ENCODE results near the gene DPP10. TPM values are rescaled to one million over a fixed set of nuclear protein-coding genes. Genes with fewer than 3 reads are reported as not detected.

Gene DPP10
- total and polyA plus RNA-seq, 2 of the 13 experiments (the other 11 are each of a cell fraction or from before 2014, with no cell fraction given): 0.95 to 1.7 TPM

DNA sequence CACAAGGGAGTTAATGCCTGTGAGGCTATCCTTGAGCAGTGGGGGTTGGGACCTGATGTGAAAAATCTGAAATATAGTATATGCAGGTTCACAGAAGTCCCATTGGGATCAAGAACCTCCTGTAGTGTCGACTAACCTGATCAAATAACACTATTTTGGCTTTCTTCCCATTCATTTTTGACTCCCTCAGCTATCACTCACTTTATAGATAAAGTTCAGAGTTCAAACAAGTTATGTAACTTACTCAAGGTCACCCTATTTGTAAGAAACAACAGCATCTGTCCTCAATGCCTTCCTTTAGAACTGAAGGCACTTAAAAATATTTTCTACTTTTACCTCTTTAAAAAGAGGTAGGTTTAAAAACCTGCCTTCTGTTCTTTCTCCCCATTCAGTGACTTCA is 341.6 kb downstream of the DPP10 start:
- H3K27ac ChIP-seq (ENCODE audit: extremely low read length, insufficient read depth, low read length): no peak overlapping the region
- DNase-seq (ENCODE audit: low spot score) (no peak), ATAC-seq (no peak), FAIRE-seq (no peak)
- H3K9ac ChIP-seq (ENCODE audit: insufficient read depth, low read depth, low read length): no peak overlapping the region
- H3K27me3 ChIP-seq (ENCODE audit: control insufficient read depth in 1 of 2, insufficient read depth in 2 of 2, low read length in 2 of 2): no peaks in the 10 kb centered on the region
- no peaks in the 10 kb centered on the region for H3K4me1 ChIP-seq (ENCODE audit: insufficient read depth, low read length)
- H3K79me2 ChIP-seq (ENCODE audit: insufficient read depth, low read length): no peaks in the 10 kb centered on the region
- H3K36me3 ChIP-seq (replicated peaks in 1 of 2; ENCODE audit: control insufficient read depth in 1 of 2, insufficient read depth in 2 of 2, low read length in 2 of 2): no peaks in the 10 kb centered on the region
- CTCF ChIA-PET (ENCODE audit: low intra/inter-chr PET ratio, low total read pairs): no interaction called here
- POLR2A ChIA-PET: no interaction called here
- no peak overlapping the region for H3K4me3 ChIP-seq (replicated peaks in 1 of 3; ENCODE audit: insufficient read depth in 1 of 3, low read depth in 2 of 3, low read length in 3 of 3)
- no peaks in the 10 kb centered on the region for H4K20me1 ChIP-seq (ENCODE audit: insufficient read depth, low read length)
- no peak overlapping the region for H3K4me2 ChIP-seq (ENCODE audit: low read depth, low read length)
- intact Hi-C loops (cut with micrococcal nuclease; ENCODE audit: unreplicated experiment): no loop called here
- WGBS (ENCODE audit: low lambda C conversion rate): 0% methylated on average over 1 of the region's 1 CpG
- no peak overlapping the region for H2AFZ ChIP-seq (ENCODE audit: low read length)
- no TSS peak for BruUV-seq (replicated peaks)
- H3K9me3 ChIP-seq (ENCODE audit: low read length): no peaks in the 10 kb centered on the region
- in situ Hi-C loops (cut with HindIII; ENCODE audit: extremely low pct_ligation_motif_present, low pct_unique_long_range_greater_than_20kb): no loop called here
- TF ChIP-seq GPN1 (CRISPR knock-in tag; IDR thresholded peaks at IDR 0.05; ENCODE audit: borderline replicate concordance): no peak
- TF ChIP-seq, protein P1, sequence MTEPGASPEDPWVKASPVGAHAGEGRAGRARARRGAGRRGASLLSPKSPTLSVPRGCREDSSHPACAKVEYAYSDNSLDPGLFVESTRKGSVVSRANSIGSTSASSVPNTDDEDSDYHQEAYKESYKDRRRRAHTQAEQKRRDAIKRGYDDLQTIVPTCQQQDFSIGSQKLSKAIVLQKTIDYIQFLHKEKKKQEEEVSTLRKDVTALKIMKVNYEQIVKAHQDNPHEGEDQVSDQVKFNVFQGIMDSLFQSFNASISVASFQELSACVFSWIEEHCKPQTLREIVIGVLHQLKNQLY (CRISPR knock-in tag; IDR thresholded peaks at IDR 0.05): no peak
- no peak for TF ChIP-seq JDP2 (CRISPR knock-in tag; IDR thresholded peaks at IDR 0.05; ENCODE audit: borderline replicate concordance)
- TF ChIP-seq IKZF1 (IDR thresholded peaks at IDR 0.05): no peak
- TF ChIP-seq ZSCAN31 (CRISPR knock-in tag; IDR thresholded peaks at IDR 0.05; ENCODE audit: low read depth): no peak
- no peak for TF ChIP-seq NR1H2 (CRISPR knock-in tag; IDR thresholded peaks at IDR 0.05; ENCODE audit: borderline replicate concordance, low read depth)
- no peak for TF ChIP-seq SSRP1 (CRISPR knock-in tag; IDR thresholded peaks at IDR 0.05)
- TF ChIP-seq ZNF121 (CRISPR knock-in tag; IDR thresholded peaks at IDR 0.05): no peak
- TF ChIP-seq MAF1 (CRISPR knock-in tag; IDR thresholded peaks at IDR 0.05; ENCODE audit: borderline replicate concordance): no peak
- no peak for TF ChIP-seq ZNF136 (CRISPR knock-in tag; IDR thresholded peaks at IDR 0.05; ENCODE audit: low read depth)
- TF ChIP-seq, protein P2, sequence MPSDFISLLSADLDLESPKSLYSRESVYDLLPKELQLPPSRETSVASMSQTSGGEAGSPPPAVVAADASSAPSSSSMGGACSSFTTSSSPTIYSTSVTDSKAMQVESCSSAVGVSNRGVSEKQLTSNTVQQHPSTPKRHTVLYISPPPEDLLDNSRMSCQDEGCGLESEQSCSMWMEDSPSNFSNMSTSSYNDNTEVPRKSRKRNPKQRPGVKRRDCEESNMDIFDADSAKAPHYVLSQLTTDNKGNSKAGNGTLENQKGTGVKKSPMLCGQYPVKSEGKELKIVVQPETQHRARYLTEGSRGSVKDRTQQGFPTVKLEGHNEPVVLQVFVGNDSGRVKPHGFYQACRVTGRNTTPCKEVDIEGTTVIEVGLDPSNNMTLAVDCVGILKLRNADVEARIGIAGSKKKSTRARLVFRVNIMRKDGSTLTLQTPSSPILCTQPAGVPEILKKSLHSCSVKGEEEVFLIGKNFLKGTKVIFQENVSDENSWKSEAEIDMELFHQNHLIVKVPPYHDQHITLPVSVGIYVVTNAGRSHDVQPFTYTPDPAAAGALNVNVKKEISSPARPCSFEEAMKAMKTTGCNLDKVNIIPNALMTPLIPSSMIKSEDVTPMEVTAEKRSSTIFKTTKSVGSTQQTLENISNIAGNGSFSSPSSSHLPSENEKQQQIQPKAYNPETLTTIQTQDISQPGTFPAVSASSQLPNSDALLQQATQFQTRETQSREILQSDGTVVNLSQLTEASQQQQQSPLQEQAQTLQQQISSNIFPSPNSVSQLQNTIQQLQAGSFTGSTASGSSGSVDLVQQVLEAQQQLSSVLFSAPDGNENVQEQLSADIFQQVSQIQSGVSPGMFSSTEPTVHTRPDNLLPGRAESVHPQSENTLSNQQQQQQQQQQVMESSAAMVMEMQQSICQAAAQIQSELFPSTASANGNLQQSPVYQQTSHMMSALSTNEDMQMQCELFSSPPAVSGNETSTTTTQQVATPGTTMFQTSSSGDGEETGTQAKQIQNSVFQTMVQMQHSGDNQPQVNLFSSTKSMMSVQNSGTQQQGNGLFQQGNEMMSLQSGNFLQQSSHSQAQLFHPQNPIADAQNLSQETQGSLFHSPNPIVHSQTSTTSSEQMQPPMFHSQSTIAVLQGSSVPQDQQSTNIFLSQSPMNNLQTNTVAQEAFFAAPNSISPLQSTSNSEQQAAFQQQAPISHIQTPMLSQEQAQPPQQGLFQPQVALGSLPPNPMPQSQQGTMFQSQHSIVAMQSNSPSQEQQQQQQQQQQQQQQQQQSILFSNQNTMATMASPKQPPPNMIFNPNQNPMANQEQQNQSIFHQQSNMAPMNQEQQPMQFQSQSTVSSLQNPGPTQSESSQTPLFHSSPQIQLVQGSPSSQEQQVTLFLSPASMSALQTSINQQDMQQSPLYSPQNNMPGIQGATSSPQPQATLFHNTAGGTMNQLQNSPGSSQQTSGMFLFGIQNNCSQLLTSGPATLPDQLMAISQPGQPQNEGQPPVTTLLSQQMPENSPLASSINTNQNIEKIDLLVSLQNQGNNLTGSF (CRISPR knock-in tag; IDR thresholded peaks at IDR 0.05): no peak
- TF ChIP-seq, protein P3, sequence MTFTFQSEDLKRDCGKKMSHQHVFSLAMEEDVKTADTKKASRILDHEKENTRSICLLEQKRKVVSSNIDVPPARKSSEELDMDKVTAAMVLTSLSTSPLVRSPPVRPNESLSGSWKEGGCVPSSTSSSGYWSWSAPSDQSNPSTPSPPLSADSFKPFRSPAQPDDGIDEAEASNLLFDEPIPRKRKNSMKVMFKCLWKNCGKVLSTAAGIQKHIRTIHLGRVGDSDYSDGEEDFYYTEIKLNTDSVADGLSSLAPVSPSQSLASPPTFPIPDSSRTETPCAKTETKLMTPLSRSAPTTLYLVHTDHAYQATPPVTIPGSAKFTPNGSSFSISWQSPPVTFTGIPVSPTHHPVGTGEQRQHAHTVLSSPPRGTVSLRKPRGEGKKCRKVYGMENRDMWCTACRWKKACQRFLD (CRISPR knock-in tag; IDR thresholded peaks at IDR 0.05; ENCODE audit: borderline replicate concordance): no peak
- TF ChIP-seq, protein P4, sequence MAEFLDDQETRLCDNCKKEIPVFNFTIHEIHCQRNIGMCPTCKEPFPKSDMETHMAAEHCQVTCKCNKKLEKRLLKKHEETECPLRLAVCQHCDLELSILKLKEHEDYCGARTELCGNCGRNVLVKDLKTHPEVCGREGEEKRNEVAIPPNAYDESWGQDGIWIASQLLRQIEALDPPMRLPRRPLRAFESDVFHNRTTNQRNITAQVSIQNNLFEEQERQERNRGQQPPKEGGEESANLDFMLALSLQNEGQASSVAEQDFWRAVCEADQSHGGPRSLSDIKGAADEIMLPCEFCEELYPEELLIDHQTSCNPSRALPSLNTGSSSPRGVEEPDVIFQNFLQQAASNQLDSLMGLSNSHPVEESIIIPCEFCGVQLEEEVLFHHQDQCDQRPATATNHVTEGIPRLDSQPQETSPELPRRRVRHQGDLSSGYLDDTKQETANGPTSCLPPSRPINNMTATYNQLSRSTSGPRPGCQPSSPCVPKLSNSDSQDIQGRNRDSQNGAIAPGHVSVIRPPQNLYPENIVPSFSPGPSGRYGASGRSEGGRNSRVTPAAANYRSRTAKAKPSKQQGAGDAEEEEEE (CRISPR knock-in tag; IDR thresholded peaks at IDR 0.05; ENCODE audit: borderline replicate concordance): no peak
- TF ChIP-seq, protein P5, sequence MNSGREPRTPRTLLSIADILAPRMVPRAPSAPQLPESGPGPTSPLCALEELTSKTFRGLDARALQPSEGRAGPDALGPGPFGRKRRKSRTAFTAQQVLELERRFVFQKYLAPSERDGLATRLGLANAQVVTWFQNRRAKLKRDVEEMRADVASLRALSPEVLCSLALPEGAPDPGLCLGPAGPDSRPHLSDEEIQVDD (CRISPR knock-in tag; IDR thresholded peaks at IDR 0.05; ENCODE audit: borderline replicate concordance): no peak
- no peak for TF ChIP-seq ZNF737 (CRISPR knock-in tag; IDR thresholded peaks at IDR 0.05; ENCODE audit: borderline replicate concordance)
- TF ChIP-seq ZBTB7B (CRISPR knock-in tag; IDR thresholded peaks at IDR 0.05): no peak

Measured in HepG2 (cell line).